Fibroblast of lung (primary cell): ENCODE results near the gene TPRG1L. TPM values are rescaled to one million over a fixed set of nuclear protein-coding genes. Genes with fewer than 3 reads are reported as not detected.

Source experiments
- DNase-seq, 2 donors: peaks; one replicate each; pipeline versions ENCODE4 v3.0.0 to v3.0.0-alpha.2; 2010; ENCODE audit warnings: low read depth in 2 of 2
- H2AFZ ChIP-seq: 2 replicates; pipeline ENCODE4 v1.5.1; 2012; ENCODE audit warnings: low read length, control low read depth, inconsistent platforms
- H3K27ac ChIP-seq: 2 replicates; pipeline ENCODE4 v1.5.1; 2011; ENCODE audit warnings: low read length, control low read depth; ENCODE audit not compliant: insufficient read depth
- H3K27me3 ChIP-seq: 2 replicates; pipeline ENCODE4 v1.5.1; 2011; ENCODE audit warnings: mild to moderate bottlenecking, low read length; ENCODE audit not compliant: control insufficient read depth, insufficient read depth
- H3K36me3 ChIP-seq: 2 replicates; pipeline ENCODE4 v1.5.1; 2011; ENCODE audit warnings: low read length; ENCODE audit not compliant: control insufficient read depth, insufficient read depth
- H3K4me1 ChIP-seq: 2 replicates; pipeline ENCODE4 v1.5.1; 2011; ENCODE audit warnings: low read length; ENCODE audit not compliant: control insufficient read depth, insufficient read depth; ENCODE audit errors: extremely low read depth
- H3K4me2 ChIP-seq: 2 replicates; pipeline ENCODE4 v1.5.1; 2011; ENCODE audit warnings: low read length, control low read depth; ENCODE audit not compliant: insufficient read depth; ENCODE audit errors: extremely low read depth
- H3K4me3 ChIP-seq, 4 experiments: fragments of 200-600 bp in 1 of 4; sonication (generic) in 1 of 4; replicated peaks in 1 of 4; 2 replicates each; pipeline ENCODE4 v1.5.1; 2011 to 2016; ENCODE audit warnings: low read length in 4 of 4, low read depth in 3 of 4, mild to moderate bottlenecking in 3 of 4, control low read depth in 2 of 4, inconsistent platforms in 1 of 4, mixed read lengths in 1 of 4; ENCODE audit not compliant: insufficient read depth in 1 of 4; ENCODE audit errors: control extremely low read depth in 1 of 4
- H3K79me2 ChIP-seq: 2 replicates; pipeline ENCODE4 v1.5.1; 2012; ENCODE audit warnings: mild to moderate bottlenecking, low read length, inconsistent platforms; ENCODE audit not compliant: control insufficient read depth, insufficient read depth
- H3K9ac ChIP-seq: 2 replicates; pipeline ENCODE4 v1.5.1; 2011; ENCODE audit warnings: mild to moderate bottlenecking, low read length, control low read depth; ENCODE audit not compliant: insufficient read depth
- H3K9me3 ChIP-seq: 2 replicates; pipeline ENCODE4 v1.5.1; 2012; ENCODE audit warnings: low read depth, low read length; ENCODE audit not compliant: control insufficient read depth, insufficient read depth
- H4K20me1 ChIP-seq: 2 replicates; pipeline ENCODE4 v1.5.1; 2011; ENCODE audit warnings: low read length; ENCODE audit not compliant: control insufficient read depth, insufficient read depth; ENCODE audit errors: extremely low read depth
- EZH2 ChIP-seq: IDR thresholded peaks from 2 replicates; pipeline ENCODE4 v1.5.1; 2012; ENCODE audit warnings: low read length, control low read depth, mild to moderate bottlenecking; ENCODE audit errors: missing control alignments
- polyA plus RNA-seq, 2 donors: library from polyadenylated mRNA; depleted of rRNA in 1 of 2; stranded (reverse) in 1 of 2; unstranded in 1 of 2; fragments of >200 nt; gene quantifications; 2 replicates each; pipeline ENCODE4 v1.2.1, GENCODE V29; 2011 to 2012; ENCODE audit warnings: missing spikeins in 1 of 2
- total RNA-seq: library from RNA; depleted of rRNA; stranded (reverse); fragments of >200 nt; gene quantifications from 2 replicates; pipeline ENCODE4 v1.2.1, GENCODE V29; 2014
- TF ChIP-seq, protein P1 (sequence below), 2 donors: IDR thresholded peaks in 1 of 2; conservative IDR thresholded peaks in 1 of 2; 1 replicate in 1 of 2; 2 replicates in 1 of 2; pipeline ENCODE4 v1.5.1; 2011 to 2012; ENCODE audit warnings: low read length in 2 of 2, control low read depth in 1 of 2, inconsistent platforms in 1 of 2, low read depth in 1 of 2, mild to moderate bottlenecking in 1 of 2

TPRG1L gene
- total and polyA plus RNA-seq, 2 donors (not counting 1 experiment from before 2014, with no cell fraction given) = 22.3 to 56.7 TPM

DNA sequence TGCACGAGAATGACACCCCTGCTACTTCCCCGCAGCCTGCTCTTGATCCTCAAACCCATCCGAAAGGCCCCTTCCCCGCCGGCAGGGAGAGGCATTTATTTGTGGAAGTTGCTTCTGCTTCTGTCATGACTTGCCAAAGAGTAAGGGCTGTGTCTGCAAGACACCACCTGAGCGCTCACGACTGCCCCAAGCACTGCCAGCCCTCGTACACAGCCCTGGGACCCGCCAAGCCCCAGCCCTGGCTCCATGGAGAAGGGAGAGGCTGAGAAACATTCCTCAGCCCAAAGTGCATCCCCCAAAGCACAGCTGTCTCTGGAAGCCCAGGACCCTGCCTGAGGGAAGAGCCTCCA, 6.3 kb upstream of the TPRG1L start:
- H3K27me3 ChIP-seq = no peaks in the 10 kb centered on the region
- H3K4me2 ChIP-seq = no peak overlapping the region
- TF ChIP-seq EZH2 = no peak
- TF ChIP-seq, protein P1, sequence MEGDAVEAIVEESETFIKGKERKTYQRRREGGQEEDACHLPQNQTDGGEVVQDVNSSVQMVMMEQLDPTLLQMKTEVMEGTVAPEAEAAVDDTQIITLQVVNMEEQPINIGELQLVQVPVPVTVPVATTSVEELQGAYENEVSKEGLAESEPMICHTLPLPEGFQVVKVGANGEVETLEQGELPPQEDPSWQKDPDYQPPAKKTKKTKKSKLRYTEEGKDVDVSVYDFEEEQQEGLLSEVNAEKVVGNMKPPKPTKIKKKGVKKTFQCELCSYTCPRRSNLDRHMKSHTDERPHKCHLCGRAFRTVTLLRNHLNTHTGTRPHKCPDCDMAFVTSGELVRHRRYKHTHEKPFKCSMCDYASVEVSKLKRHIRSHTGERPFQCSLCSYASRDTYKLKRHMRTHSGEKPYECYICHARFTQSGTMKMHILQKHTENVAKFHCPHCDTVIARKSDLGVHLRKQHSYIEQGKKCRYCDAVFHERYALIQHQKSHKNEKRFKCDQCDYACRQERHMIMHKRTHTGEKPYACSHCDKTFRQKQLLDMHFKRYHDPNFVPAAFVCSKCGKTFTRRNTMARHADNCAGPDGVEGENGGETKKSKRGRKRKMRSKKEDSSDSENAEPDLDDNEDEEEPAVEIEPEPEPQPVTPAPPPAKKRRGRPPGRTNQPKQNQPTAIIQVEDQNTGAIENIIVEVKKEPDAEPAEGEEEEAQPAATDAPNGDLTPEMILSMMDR (conservative IDR thresholded peaks at IDR 0.05 in 1 of 2, IDR thresholded peaks at IDR 0.05 in 1 of 2; ENCODE audit: low read depth in 1 of 2, low read length in 2 of 2) = no peak
- H3K79me2 ChIP-seq = no peaks in the 10 kb centered on the region
- no peak overlapping the region for H3K4me3 ChIP-seq
- DNase-seq = no peak
- no peak overlapping the region for H3K27ac ChIP-seq
- no peak overlapping the region for H2AFZ ChIP-seq
- no peaks in the 10 kb centered on the region for H4K20me1 ChIP-seq
- H3K9me3 ChIP-seq = no peaks in the 10 kb centered on the region
- H3K9ac ChIP-seq = no peak overlapping the region
- peaks cover 4% of the 10 kb centered on the region for H3K4me1 ChIP-seq
- no peaks in the 10 kb centered on the region for H3K36me3 ChIP-seq

DNA sequence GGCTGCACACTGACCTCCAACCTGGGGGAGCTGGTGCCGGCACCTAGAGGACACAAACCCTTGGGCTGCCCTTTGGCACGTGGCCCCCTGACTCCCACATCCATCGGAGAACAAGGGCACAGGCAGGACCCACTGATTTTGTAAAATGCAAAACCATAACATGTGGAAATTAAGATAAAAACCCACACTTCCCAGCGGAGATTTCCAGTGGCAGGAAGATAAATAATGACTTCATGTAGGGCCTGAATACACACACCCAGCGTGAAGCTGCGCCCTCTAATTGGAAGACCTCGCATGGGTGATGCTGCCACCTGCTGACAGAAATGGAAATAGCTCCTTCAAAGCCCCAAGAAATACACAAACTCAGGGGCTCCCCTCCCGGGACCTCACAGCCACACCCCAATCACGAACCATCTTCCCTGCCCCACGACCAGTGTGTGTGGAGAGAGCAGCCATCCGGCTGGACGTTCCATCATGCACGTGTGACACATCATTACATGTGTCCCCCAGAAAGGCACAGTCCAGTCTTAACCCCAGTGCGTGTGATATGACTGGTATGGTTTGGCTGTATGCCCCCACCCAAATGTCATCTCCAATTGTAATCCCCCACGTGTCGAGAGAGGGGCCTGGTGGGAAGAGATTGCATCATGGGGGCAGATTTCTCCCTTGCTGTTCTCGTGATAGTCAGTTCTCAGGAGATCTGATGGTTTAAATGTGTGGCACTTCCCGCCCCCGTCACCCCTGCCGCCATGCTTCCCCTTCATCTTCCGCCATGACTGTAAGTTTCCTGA, 5.7 kb upstream of the TPRG1L start:
- TF ChIP-seq EZH2 = no peak
- TF ChIP-seq, protein P1 (conservative IDR thresholded peaks at IDR 0.05 in 1 of 2, IDR thresholded peaks at IDR 0.05 in 1 of 2; ENCODE audit: low read depth in 1 of 2, low read length in 2 of 2) = peak; percentile 80 to 90
- H3K4me3 ChIP-seq = no peak overlapping the region
- no peak overlapping the region for H2AFZ ChIP-seq
- no peak overlapping the region for H3K4me2 ChIP-seq
- H3K9ac ChIP-seq = no peak overlapping the region
- H3K27me3 ChIP-seq = no peaks in the 10 kb centered on the region
- no peaks in the 10 kb centered on the region for H3K36me3 ChIP-seq
- H3K9me3 ChIP-seq = no peaks in the 10 kb centered on the region
- no peak overlapping the region for H3K27ac ChIP-seq
- no peaks in the 10 kb centered on the region for H4K20me1 ChIP-seq
- peak; percentile 67 to 79 for DNase-seq
- H3K79me2 ChIP-seq = no peaks in the 10 kb centered on the region
- peaks cover 4% of the 10 kb centered on the region for H3K4me1 ChIP-seq

DNA sequence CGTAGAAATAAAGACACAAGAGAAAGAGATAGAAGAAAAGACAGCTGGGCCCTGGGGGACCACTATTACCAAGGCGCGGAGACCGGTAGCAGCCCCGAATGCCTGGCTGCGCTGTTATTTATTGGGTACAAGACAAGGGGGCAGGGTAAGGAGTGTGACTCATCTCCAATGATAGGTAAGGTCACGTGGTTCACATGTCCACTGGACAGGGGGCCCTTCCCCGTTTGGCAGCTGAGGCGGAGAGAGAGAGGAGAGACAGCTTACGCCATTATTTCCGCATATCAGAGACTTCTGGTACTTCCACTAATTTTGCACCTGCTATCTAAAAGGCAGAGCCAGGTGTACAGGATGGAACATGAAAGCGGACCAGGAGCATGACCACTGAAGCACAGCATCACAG, 4.1 kb upstream of the TPRG1L start:
- Histone ChIP-seq H3K4me1 (peaks cover 4% of the 10 kb centered on the region), H3K27ac (no peak overlapping the region), H4K20me1 (no peaks in the 10 kb centered on the region), H3K4me2 (no peak overlapping the region), H3K9me3 (no peaks in the 10 kb centered on the region), H3K27me3 (no peaks in the 10 kb centered on the region), H2AFZ (no peak overlapping the region), H3K36me3 (no peaks in the 10 kb centered on the region), H3K79me2 (peaks cover 5% of the 10 kb centered on the region), H3K4me3 (no peak overlapping the region), H3K9ac (no peak overlapping the region)
- TF ChIP-seq EZH2 = no peak
- TF ChIP-seq, protein P1 (conservative IDR thresholded peaks at IDR 0.05 in 1 of 2, IDR thresholded peaks at IDR 0.05 in 1 of 2; ENCODE audit: low read depth in 1 of 2, low read length in 2 of 2) = no peak
- no peak for DNase-seq
